ENCODE results near the gene ADK.

The ADK gene

GRCh38 chr10:74690393-74690792 lies 539.4 kb downstream of the ADK start:
- no peak for DNase-seq

GRCh38 chr10:74691164-74691563 lies 540.1 kb downstream of the ADK start:
- DNase-seq: no peak

- DNase-seq: peak; percentile 70
Observed at GRCh38 chr10:74704629-74705357, 553.8 kb downstream of the ADK start.

- peak; percentile 79 for DNase-seq
Observed at GRCh38 chr10:74705358-74705980, 554.4 kb downstream of the ADK start.

- no peak for DNase-seq
Observed at GRCh38 chr10:74706966-74707365, 555.9 kb downstream of the ADK start.

GRCh38 chr10:74708246-74708645 lies 557.2 kb downstream of the ADK start:
- no peak for DNase-seq

GRCh38 chr10:74718208-74718607 lies 567.2 kb downstream of the ADK start:
- DNase-seq: no peak

- no peak for DNase-seq
Observed at GRCh38 chr10:74728225-74728624, 577.2 kb downstream of the ADK start.

GRCh38 chr10:74730246-74730645 lies 579.2 kb downstream of the ADK start:
- DNase-seq: no peak

- DNase-seq: no peak
Observed at GRCh38 chr10:74733612-74734011, 582.6 kb downstream of the ADK start.

GRCh38 chr10:74736029-74736428 lies 585.0 kb downstream of the ADK start:
- no peak for DNase-seq

GRCh38 chr10:74738052-74738451 lies 587.0 kb downstream of the ADK start:
- DNase-seq: no peak

GRCh38 chr10:74738542-74738941 lies 587.5 kb downstream of the ADK start:
- DNase-seq: no peak

- no peak for DNase-seq
Observed at GRCh38 chr10:74738985-74739567, 588.1 kb downstream of the ADK start.

GRCh38 chr10:74743401-74743800 lies 592.4 kb downstream of the ADK start:
- DNase-seq: no peak

GRCh38 chr10:74745449-74745848 lies 594.4 kb downstream of the ADK start:
- no peak for DNase-seq

GRCh38 chr10:74746813-74747212 lies 595.8 kb downstream of the ADK start:
- no peak for DNase-seq

GRCh38 chr10:74748468-74749031 lies 597.5 kb downstream of the ADK start:
- DNase-seq: no peak

- DNase-seq: no peak
Observed at GRCh38 chr10:74750848-74751274, 599.8 kb downstream of the ADK start.

GRCh38 chr10:74752371-74753040 lies 601.5 kb downstream of the ADK start:
- DNase-seq: no peak

GRCh38 chr10:74753442-74754211 lies 602.6 kb downstream of the ADK start:
- no peak for DNase-seq

- DNase-seq: no peak
Observed at GRCh38 chr10:74754381-74754821, 603.4 kb downstream of the ADK start.

- no peak for DNase-seq
Observed at GRCh38 chr10:74755273-74755672, 604.3 kb downstream of the ADK start.

Data from NCI-H748 treated with DMSO at 0.1 percent for 48 hours (cell line).